Body of pancreas (tissue), 4 donors: ENCODE results near the gene ZPBP. TPM values are rescaled to one million over a fixed set of nuclear protein-coding genes. Genes with fewer than 3 reads are reported as not detected.
"Not testable (repeated sequence)": the region's sequence is repeated elsewhere in the genome, so short reads cannot be mapped to it uniquely, and the experiment has no call there.

Experiments used
- ATAC-seq: fragments of 150-250 bp; one replicate; pipeline ENCODE4 v1.9.1; 2016
- DNase-seq, 4 donors: peaks; one replicate each; pipeline ENCODE4 v3.0.0-alpha.2; 2019
- H3K27ac ChIP-seq, 4 donors: fragments of 200-600 bp; sonication (generic); 1 replicate in 3 of 4; 2 replicates in 1 of 4; pipeline versions ENCODE4 v1.5.1 to v1.6.1; 2016 to 2019; ENCODE audit warnings: mild to moderate bottlenecking in 1 of 4, mixed read lengths in 1 of 4, moderate library complexity in 1 of 4
- H3K27me3 ChIP-seq, 2 donors: fragments of 200-600 bp; sonication (generic); one replicate each; pipeline ENCODE4 v1.6.0; 2016; ENCODE audit warnings: mild to moderate bottlenecking in 1 of 2
- H3K36me3 ChIP-seq, 2 donors: fragments of 200-600 bp; sonication (generic); replicated peaks in 1 of 2; 2 replicates each; pipeline ENCODE4 v1.5.1; 2016; ENCODE audit warnings: low read depth in 2 of 2; ENCODE audit not compliant: insufficient read depth in 1 of 2
- H3K4me1 ChIP-seq: fragments of 200-600 bp; sonication (generic); one replicate; pipeline ENCODE4 v1.6.0; 2016
- H3K4me3 ChIP-seq, 2 donors: fragments of 200-600 bp; sonication (generic); 1 replicate in 1 of 2; 2 replicates in 1 of 2; pipeline ENCODE4 v1.5.1; 2016 to 2019
- H3K9me3 ChIP-seq, 3 donors: fragments of 200-600 bp; sonication (generic); 1 replicate in 2 of 3; 2 replicates in 1 of 3; pipeline ENCODE4 v1.5.1; 2016
- POLR2A ChIP-seq, 3 donors: fragments of 450-650 bp; IDR thresholded peaks; one replicate each; pipeline ENCODE4 v1.6.1; 2016; ENCODE audit warnings: antibody characterized with exemption in 3 of 3, mild to moderate bottlenecking in 2 of 3
- WGBS, 2 donors: methylation state at CpG; one replicate each; pipeline ENCODE4 v1.1.5; 2017; 5-methylcytosine and 5-hydroxymethylcytosine counted together
- intact Hi-C: fragments of 100-400 bp; cut with DNase I; formaldehyde crosslinking; loops from one replicate; pipeline ENCODE4 v1.15.1; 2023
- total RNA-seq, 2 donors: library from RNA; depleted of rRNA; stranded (reverse); fragments of >200 nt; gene quantifications; one replicate each; pipeline ENCODE4 v1.1.0, GENCODE V29; 2016
- TF ChIP-seq, protein P1 (sequence below), 7 experiments: fragments of 450-650 bp in 4 of 7; fragments of 200-600 bp in 3 of 7; sonication (generic) in 3 of 7; IDR thresholded peaks; one replicate each; pipeline ENCODE4 v1.5.1; 2016 to 2019; ENCODE audit warnings: antibody characterized with exemption in 7 of 7

ZPBP gene
- total RNA-seq, 2 donors from 2014 or later = not detected

DNA sequence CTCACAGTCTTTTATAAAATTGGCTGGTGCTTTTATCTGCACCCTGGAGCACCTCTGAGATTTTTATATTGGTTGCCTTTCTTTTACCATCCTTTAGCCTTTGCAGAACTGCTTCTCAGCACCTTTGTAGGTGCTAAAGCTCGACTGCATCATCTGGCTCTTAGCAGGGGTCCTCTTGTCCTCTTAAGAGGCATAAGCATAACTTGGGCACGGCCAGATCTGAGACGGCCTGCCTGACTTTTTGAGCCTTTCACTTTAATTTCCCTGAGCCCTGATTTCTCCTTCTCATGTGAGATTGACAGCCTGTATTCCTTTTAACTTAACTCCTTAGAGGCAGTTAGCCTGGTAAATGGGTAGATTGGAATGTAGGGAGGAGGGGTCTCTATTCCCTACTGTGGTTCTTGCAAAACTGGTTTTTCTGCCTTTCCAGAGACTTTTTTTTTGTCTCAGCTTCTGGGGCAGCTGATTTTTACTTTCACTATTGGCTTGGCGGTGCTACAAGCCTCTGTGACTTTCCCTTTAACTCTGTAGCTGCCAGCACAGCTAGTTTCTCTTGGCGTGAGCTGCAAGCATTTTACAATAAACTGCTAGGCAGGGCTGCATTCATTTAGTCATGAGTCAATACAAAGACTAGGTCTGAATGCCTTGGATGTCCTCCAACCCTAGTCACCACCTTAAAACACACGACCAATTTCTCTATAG is 24.0 kb downstream of the ZPBP start:
- no peaks in the 10 kb centered on the region for H3K27me3 ChIP-seq
- peak; percentile 92 for ATAC-seq
- H3K4me3 ChIP-seq = peak overlapping the region; percentile 10 to 17
- DNase-seq = peak; percentile 53 to 74 (median 66)
- no peaks in the 10 kb centered on the region for H3K36me3 ChIP-seq
- WGBS, 2 donors = 0% methylated on average over 6 of the region's 6 CpGs
- H3K9me3 ChIP-seq = no peaks in the 10 kb centered on the region
- H3K4me1 ChIP-seq = peaks cover 14% of the 10 kb centered on the region
- intact Hi-C loops = no loop called here
- TF ChIP-seq, protein P1, sequence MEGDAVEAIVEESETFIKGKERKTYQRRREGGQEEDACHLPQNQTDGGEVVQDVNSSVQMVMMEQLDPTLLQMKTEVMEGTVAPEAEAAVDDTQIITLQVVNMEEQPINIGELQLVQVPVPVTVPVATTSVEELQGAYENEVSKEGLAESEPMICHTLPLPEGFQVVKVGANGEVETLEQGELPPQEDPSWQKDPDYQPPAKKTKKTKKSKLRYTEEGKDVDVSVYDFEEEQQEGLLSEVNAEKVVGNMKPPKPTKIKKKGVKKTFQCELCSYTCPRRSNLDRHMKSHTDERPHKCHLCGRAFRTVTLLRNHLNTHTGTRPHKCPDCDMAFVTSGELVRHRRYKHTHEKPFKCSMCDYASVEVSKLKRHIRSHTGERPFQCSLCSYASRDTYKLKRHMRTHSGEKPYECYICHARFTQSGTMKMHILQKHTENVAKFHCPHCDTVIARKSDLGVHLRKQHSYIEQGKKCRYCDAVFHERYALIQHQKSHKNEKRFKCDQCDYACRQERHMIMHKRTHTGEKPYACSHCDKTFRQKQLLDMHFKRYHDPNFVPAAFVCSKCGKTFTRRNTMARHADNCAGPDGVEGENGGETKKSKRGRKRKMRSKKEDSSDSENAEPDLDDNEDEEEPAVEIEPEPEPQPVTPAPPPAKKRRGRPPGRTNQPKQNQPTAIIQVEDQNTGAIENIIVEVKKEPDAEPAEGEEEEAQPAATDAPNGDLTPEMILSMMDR (IDR thresholded peaks at IDR 0.05) = no peak
- no peak for TF ChIP-seq POLR2A (IDR thresholded peaks at IDR 0.05)
- H3K27ac ChIP-seq = peak overlapping the region; percentile 51 to 82 (median 66)

DNA sequence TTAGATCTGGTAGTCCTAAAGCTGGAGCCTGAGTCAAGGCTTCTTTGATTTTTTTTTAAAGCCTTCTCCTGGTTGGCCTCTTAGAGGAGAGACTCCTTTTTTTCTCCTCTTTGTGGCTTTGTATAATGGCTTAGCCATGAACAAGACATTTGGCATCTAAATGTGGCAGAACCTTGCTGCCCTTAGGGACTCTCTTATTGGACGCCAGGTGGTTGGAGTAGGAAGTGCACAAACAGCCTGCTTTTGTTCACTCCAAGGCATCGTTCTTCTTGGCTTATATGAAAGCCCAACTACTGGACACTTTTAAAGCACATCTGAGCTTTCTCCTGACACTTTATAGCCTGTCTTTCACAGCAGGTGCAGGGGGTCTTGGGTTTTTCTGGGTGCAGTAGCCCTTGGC is 25.0 kb downstream of the ZPBP start:
- H3K4me1 ChIP-seq = peaks cover 14% of the 10 kb centered on the region
- intact Hi-C loops = no loop called here
- no peaks in the 10 kb centered on the region for H3K27me3 ChIP-seq
- no peaks in the 10 kb centered on the region for H3K9me3 ChIP-seq
- TF ChIP-seq, protein P1 (IDR thresholded peaks at IDR 0.05) = peak; percentile 27 to 59 (median 51)
- no peak for TF ChIP-seq POLR2A (IDR thresholded peaks at IDR 0.05)
- peak; percentile 72 for ATAC-seq
- no peak overlapping the region for H3K4me3 ChIP-seq
- peak overlapping the region in 3 of 4 donors; percentile 62 to 82 (median 71) for H3K27ac ChIP-seq
- DNase-seq = peak; percentile 43 to 62 (median 55)
- no peaks in the 10 kb centered on the region for H3K36me3 ChIP-seq
- WGBS, 2 donors = 5 to 7% methylated on average over 2 of the region's 2 CpGs

DNA sequence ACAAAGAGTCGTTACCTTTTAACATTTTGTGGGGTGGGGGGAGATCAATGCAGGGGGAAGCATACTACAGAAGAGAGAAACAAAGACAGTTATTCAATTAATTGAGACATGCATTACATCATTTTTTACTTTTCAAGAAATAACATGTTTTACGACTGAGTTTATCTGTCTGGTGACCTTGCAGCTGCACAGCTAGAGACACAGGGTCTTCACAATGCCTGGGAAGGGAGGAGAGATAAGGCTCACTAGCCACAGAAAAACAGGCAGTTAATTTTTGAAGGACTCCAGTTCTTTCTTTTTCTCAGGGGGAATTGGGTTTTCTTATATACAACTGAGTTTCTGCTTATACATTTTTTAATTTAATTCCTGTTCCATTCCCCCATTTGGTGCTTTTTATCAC is 30.1 kb downstream of the ZPBP start:
- no peaks in the 10 kb centered on the region for H3K36me3 ChIP-seq
- intact Hi-C loops = no loop called here
- no peaks in the 10 kb centered on the region for H3K9me3 ChIP-seq
- ATAC-seq (no peak), DNase-seq (no peak)
- H3K4me1 ChIP-seq = peaks cover 3% of the 10 kb centered on the region
- no peak for TF ChIP-seq POLR2A (IDR thresholded peaks at IDR 0.05)
- TF ChIP-seq, protein P1 (IDR thresholded peaks at IDR 0.05) = no peak
- H3K27me3 ChIP-seq = no peaks in the 10 kb centered on the region
- no peak overlapping the region for H3K4me3 ChIP-seq
- 42 to 47% methylated on average over 2 of the region's 2 CpGs for WGBS, 2 donors
- no peak overlapping the region for H3K27ac ChIP-seq

DNA sequence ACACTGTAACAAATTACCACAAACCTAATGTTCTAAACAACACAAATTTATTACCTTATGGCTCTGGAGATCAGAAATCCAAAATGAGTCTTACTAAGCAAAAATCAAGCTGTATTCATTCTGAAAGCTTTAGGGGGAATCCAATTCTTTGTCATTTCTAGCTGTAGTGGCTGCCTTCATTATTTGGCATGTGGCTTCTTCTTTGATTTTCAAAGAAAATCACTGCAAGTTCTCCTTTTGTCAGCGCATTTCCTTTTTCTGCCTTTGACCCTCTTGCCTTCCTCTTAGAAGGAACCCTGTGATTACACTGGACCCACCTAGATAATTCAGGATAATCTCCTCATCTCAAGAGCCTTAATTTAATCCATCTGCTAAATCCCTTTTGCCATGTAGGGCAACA is 36.9 kb downstream of the ZPBP start:
- Histone ChIP-seq H3K9me3 (no peaks in the 10 kb centered on the region), H3K4me3 (no peak overlapping the region), H3K27ac (no peak overlapping the region), H3K4me1 (no peaks in the 10 kb centered on the region), H3K27me3 (no peaks in the 10 kb centered on the region), H3K36me3 (no peaks in the 10 kb centered on the region)
- WGBS, 2 donors = 71 to 79% methylated on average over 1 of the region's 1 CpG
- intact Hi-C loops = no loop called here
- DNase-seq = no peak
- no peak for ATAC-seq
- TF ChIP-seq POLR2A (IDR thresholded peaks at IDR 0.05) = no peak
- TF ChIP-seq, protein P1 (IDR thresholded peaks at IDR 0.05) = no peak

DNA sequence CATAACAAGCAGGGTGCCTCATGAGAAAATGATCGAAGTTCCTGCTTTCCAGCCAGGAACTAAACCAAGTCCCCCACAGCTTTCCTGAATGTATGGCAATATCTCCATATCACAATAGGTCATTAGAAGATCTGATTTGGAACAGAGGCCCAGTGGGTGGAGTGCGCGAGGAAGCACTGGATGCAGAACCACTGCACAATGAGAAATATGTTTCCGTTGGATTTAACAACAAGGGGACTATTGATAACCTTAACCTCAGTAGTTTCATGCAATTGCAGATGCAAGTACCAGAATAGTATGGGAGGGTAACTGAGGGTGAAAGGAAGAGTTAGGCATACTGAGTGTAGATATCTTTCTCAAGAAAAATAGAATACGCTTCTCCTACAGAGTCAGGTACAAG is 45.3 kb downstream of the ZPBP start:
- Histone ChIP-seq H3K27ac (no peak overlapping the region), H3K9me3 (no peaks in the 10 kb centered on the region), H3K4me1 (no peaks in the 10 kb centered on the region), H3K36me3 (no peaks in the 10 kb centered on the region), H3K27me3 (no peaks in the 10 kb centered on the region), H3K4me3 (no peak overlapping the region)
- no peak for ATAC-seq
- TF ChIP-seq, protein P1 (IDR thresholded peaks at IDR 0.05) = no peak
- no peak for TF ChIP-seq POLR2A (IDR thresholded peaks at IDR 0.05)
- intact Hi-C loops = no loop called here
- 85 to 90% methylated on average over 5 of the region's 5 CpGs for WGBS, 2 donors
- no peak for DNase-seq

DNA sequence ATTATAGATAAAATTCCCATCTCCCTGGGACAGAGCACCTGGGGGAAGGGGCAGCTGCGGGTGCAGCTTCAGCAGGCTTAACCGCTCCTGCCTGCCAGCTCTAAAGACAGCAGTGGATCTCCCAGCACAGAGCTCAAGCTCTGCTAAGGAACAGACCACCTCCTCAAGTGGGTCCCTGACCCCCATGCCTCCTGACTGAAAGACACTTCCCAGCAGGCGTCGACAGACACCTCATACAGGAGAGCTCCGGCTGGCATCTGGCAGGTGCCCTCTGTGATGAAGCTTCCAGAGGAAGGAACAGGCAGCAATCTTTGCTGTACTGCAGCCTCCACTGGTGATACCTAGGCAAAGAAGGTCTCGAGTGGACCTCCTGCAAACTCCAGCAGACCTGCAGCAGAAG is 51.9 kb downstream of the ZPBP start:
- intact Hi-C loops, H3K27me3 ChIP-seq, H3K27ac ChIP-seq, H3K9me3 ChIP-seq, ATAC-seq, H3K4me1 ChIP-seq, DNase-seq, H3K4me3 ChIP-seq, H3K36me3 ChIP-seq: not testable (repeated sequence)
- WGBS, 2 donors = 65 to 74% methylated on average over 3 to 6 of the region's 6 CpGs
